HepG2 (cell line): Measurements from ENCODE around the gene CHST3. TPM values are rescaled to one million over a fixed set of nuclear protein-coding genes. Genes with fewer than 3 reads are reported as not detected.

Experiments
- ASH2L ChIP-seq: fragments of 300-600, 200-600 bp; sonication (generic); IDR thresholded peaks from 2 replicates; pipeline ENCODE4 v1.7.0; 2017; ENCODE audit warnings: low read depth, mild to moderate bottlenecking, moderate library complexity, mixed read lengths, low read length; ENCODE audit not compliant: insufficient read length
- CHD4 ChIP-seq: fragments of 200-600 bp; sonication (generic); IDR thresholded peaks from 2 replicates; pipeline ENCODE4 v1.7.0; 2017; ENCODE audit warnings: mild to moderate bottlenecking, low read length, borderline replicate concordance
- EP300 ChIP-seq, 3 experiments: sonication (generic) in 1 of 3; formaldehyde crosslinking in 1 of 3; IDR thresholded peaks; 2 replicates each; pipeline versions ENCODE4 v1.5.1 to v1.6.1; 2011 to 2020; ENCODE audit warnings: low read depth in 2 of 3, low read length in 2 of 3, borderline replicate concordance in 1 of 3, improper control_type of control experiment in 1 of 3, mild to moderate bottlenecking in 1 of 3, missing genetic modification reagents in 1 of 3, moderate library complexity in 1 of 3
- KAT7 ChIP-seq: IDR thresholded peaks from 2 replicates; pipeline ENCODE4 v1.6.1; 2018; ENCODE audit warnings: borderline replicate concordance, missing compliant biosample characterization
- MAFG ChIP-seq: sonication (generic); formaldehyde crosslinking; IDR thresholded peaks from 2 replicates; pipeline ENCODE4 v1.5.1; 2020; ENCODE audit warnings: mild to moderate bottlenecking, missing genetic modification reagents
- MIER2 ChIP-seq: IDR thresholded peaks from 2 replicates; pipeline ENCODE4 v1.6.1; 2016; ENCODE audit warnings: missing biosample characterization, missing genetic modification reagents
- MYC ChIP-seq: sonication (generic); formaldehyde crosslinking; IDR thresholded peaks from 2 replicates; pipeline ENCODE4 v1.9.0; 2021; ENCODE audit warnings: missing genetic modification reagents, borderline replicate concordance
- PHF21A ChIP-seq: sonication (generic); formaldehyde crosslinking; IDR thresholded peaks from 2 replicates; pipeline ENCODE4 v1.5.0; 2020; ENCODE audit warnings: mild to moderate bottlenecking, missing genetic modification reagents
- RARA ChIP-seq: IDR thresholded peaks from 2 replicates; pipeline ENCODE4 v1.6.1; 2016; ENCODE audit warnings: missing genetic modification reagents, missing compliant biosample characterization
- SNAPC2 ChIP-seq: sonication (generic); formaldehyde crosslinking; IDR thresholded peaks from 2 replicates; pipeline ENCODE4 v1.8.1; 2022; ENCODE audit warnings: mild to moderate bottlenecking, missing genetic modification reagents
- YEATS2 ChIP-seq: sonication (generic); formaldehyde crosslinking; IDR thresholded peaks from 2 replicates; pipeline ENCODE4 v1.4.0; 2020; ENCODE audit warnings: missing genetic modification reagents, borderline replicate concordance
- ZNF20 ChIP-seq: sonication (generic); formaldehyde crosslinking; IDR thresholded peaks from 2 replicates; pipeline ENCODE4 v1.4.0; 2020; ENCODE audit warnings: mild to moderate bottlenecking, moderate library complexity, missing genetic modification reagents
- ZNF205 ChIP-seq: IDR thresholded peaks from 2 replicates; pipeline ENCODE4 v1.6.1; 2018; ENCODE audit warnings: missing biosample characterization, missing genetic modification reagents
- ZNF292 ChIP-seq: sonication (generic); formaldehyde crosslinking; IDR thresholded peaks from 2 replicates; pipeline ENCODE4 v1.8.1; 2022; ENCODE audit warnings: mild to moderate bottlenecking, low read depth, missing genetic modification reagents, borderline replicate concordance
- ZNF451 ChIP-seq: sonication (generic); formaldehyde crosslinking; IDR thresholded peaks from 2 replicates; pipeline ENCODE4 v1.5.0; 2020; ENCODE audit warnings: mild to moderate bottlenecking, missing genetic modification reagents
- ZNF556 ChIP-seq: sonication (generic); formaldehyde crosslinking; IDR thresholded peaks from 2 replicates; pipeline ENCODE4 v1.4.0; 2020; ENCODE audit warnings: mild to moderate bottlenecking, missing genetic modification reagents, borderline replicate concordance
- polyA plus RNA-seq, 8 experiments: library from polyadenylated mRNA; depleted of rRNA in 3 of 8; stranded (reverse) in 7 of 8; unstranded in 1 of 8; fragments of >200 nt; fragmentation: Illumina TruSeq in 4 of 8; extraction: Trizol in 4 of 8; gene quantifications; 2 replicates each; pipeline versions ENCODE4 v1.2.1 to v1.2.3, GENCODE V29; 2011 to 2016; ENCODE audit warnings: low read depth in 4 of 8, missing spikeins in 1 of 8, mixed read lengths in 1 of 8; ENCODE audit not compliant: insufficient read depth in 1 of 8
- total RNA-seq, 5 experiments: library from RNA; depleted of rRNA; stranded (reverse); fragments of >200 nt; fragmentation: Illumina TruSeq; extraction: Trizol; gene quantifications; 2 replicates each; pipeline ENCODE4 v1.2.3, GENCODE V29; 2016; ENCODE audit warnings: low read depth in 1 of 5
- TF ChIP-seq, protein P1 (sequence below): sonication (generic); formaldehyde crosslinking; IDR thresholded peaks from 2 replicates; pipeline ENCODE4 v1.4.0; 2020; ENCODE audit warnings: missing genetic modification reagents
- TF ChIP-seq, protein P2 (sequence below): IDR thresholded peaks from 2 replicates; pipeline ENCODE4 v1.6.1; 2016; ENCODE audit warnings: control low read depth
- TF ChIP-seq, protein P3 (sequence below): sonication (generic); formaldehyde crosslinking; IDR thresholded peaks from 2 replicates; pipeline ENCODE4 v1.5.0; 2020; ENCODE audit warnings: mild to moderate bottlenecking, missing genetic modification reagents
- TF ChIP-seq, protein P4 (sequence below): sonication (generic); formaldehyde crosslinking; IDR thresholded peaks from 2 replicates; pipeline ENCODE4 v1.5.0; 2020; ENCODE audit warnings: mild to moderate bottlenecking, missing genetic modification reagents
- TF ChIP-seq, protein P5 (sequence below): sonication (generic); formaldehyde crosslinking; IDR thresholded peaks from 2 replicates; pipeline ENCODE4 v1.4.0; 2020; ENCODE audit warnings: missing genetic modification reagents

CHST3 gene
- total and polyA plus RNA-seq, 2 of the 13 experiments (the other 11 are each of a cell fraction or from before 2014, with no cell fraction given) = 7.2 to 18.7 TPM

DNA sequence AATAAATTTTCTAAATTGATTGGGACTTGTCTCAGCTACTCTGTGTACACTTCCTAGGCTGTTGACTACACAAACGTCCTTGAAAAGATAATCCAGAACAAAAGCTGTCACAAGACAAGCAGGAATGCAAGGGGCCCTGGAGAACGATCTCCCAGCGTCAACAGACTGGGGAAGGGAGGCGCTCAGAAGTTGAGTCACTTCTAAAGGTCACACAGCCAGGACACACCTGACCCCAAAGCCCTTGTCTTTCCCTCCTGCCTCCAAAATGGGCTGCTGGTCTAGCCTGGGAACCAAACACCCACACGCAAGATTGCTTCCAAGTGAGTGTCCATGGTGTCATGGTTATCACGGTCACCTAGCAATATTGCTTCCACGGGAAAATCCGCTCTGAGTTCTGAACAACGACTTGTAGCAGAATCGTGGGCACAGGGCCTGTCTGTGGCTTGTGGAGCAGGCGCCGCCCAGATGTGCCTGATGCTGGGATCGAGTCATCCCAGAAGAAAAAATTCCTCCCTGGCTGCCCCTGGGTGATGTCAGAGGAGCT is 74.3 kb downstream of the CHST3 start (continued):
- peak; percentile 88 for TF ChIP-seq RARA (CRISPR knock-in tag)
- peak; percentile 49; the same call in 1 of the 2 replicates for TF ChIP-seq ZNF205 (CRISPR knock-in tag)
- TF ChIP-seq, protein P1, sequence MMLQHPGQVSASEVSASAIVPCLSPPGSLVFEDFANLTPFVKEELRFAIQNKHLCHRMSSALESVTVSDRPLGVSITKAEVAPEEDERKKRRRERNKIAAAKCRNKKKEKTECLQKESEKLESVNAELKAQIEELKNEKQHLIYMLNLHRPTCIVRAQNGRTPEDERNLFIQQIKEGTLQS (CRISPR knock-in tag) = peak; percentile 79
- peak; percentile 88 for TF ChIP-seq CHD4
- no peak for TF ChIP-seq ZNF20 (CRISPR knock-in tag)
- TF ChIP-seq, protein P2, sequence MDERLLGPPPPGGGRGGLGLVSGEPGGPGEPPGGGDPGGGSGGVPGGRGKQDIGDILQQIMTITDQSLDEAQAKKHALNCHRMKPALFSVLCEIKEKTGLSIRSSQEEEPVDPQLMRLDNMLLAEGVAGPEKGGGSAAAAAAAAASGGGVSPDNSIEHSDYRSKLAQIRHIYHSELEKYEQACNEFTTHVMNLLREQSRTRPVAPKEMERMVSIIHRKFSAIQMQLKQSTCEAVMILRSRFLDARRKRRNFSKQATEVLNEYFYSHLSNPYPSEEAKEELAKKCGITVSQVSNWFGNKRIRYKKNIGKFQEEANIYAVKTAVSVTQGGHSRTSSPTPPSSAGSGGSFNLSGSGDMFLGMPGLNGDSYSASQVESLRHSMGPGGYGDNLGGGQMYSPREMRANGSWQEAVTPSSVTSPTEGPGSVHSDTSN (CRISPR knock-in tag) = peak; percentile 50; the same call in 1 of the 2 replicates
- 0 out of 2 replicates have a peak, but pooled peaks have one; percentile 57 for TF ChIP-seq ZNF451
- TF ChIP-seq ZNF556 (CRISPR knock-in tag) = no peak
- peak; percentile 75 to 96 for TF ChIP-seq EP300 (IDR thresholded peaks at IDR 0.05; ENCODE audit: low read depth in 2 of 2, low read length in 2 of 2)
- TF ChIP-seq EP300 (CRISPR knock-in tag; IDR thresholded peaks at IDR 0.05; ENCODE audit: borderline replicate concordance) = peak; percentile 93
- peak; percentile 32 for TF ChIP-seq ASH2L
- peak; percentile 73 for TF ChIP-seq PHF21A
- peak; percentile 79; the same call in 1 of the 2 replicates for TF ChIP-seq KAT7 (CRISPR knock-in tag)
- TF ChIP-seq, protein P3, sequence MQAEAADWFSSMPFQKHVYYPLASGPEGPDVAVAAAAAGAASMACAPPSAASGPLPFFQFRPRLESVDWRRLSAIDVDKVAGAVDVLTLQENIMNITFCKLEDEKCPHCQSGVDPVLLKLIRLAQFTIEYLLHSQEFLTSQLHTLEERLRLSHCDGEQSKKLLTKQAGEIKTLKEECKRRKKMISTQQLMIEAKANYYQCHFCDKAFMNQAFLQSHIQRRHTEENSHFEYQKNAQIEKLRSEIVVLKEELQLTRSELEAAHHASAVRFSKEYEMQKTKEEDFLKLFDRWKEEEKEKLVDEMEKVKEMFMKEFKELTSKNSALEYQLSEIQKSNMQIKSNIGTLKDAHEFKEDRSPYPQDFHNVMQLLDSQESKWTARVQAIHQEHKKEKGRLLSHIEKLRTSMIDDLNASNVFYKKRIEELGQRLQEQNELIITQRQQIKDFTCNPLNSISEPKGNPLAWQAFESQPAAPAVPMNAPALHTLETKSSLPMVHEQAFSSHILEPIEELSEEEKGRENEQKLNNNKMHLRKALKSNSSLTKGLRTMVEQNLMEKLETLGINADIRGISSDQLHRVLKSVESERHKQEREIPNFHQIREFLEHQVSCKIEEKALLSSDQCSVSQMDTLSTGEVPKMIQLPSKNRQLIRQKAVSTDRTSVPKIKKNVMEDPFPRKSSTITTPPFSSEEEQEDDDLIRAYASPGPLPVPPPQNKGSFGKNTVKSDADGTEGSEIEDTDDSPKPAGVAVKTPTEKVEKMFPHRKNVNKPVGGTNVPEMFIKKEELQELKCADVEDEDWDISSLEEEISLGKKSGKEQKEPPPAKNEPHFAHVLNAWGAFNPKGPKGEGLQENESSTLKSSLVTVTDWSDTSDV (CRISPR knock-in tag) = no peak
- TF ChIP-seq MYC (CRISPR knock-in tag) = peak; percentile 43; the same call in 1 of the 2 replicates
- 0 out of 2 replicates have a peak, but pooled peaks have one; percentile 42 for TF ChIP-seq SNAPC2
- no peak for TF ChIP-seq MIER2 (CRISPR knock-in tag)
- TF ChIP-seq ZNF292 = peak; percentile 69; the same call in 1 of the 2 replicates
- peak; percentile 68; the same call in 1 of the 2 replicates for TF ChIP-seq YEATS2 (CRISPR knock-in tag)
- TF ChIP-seq, protein P4, sequence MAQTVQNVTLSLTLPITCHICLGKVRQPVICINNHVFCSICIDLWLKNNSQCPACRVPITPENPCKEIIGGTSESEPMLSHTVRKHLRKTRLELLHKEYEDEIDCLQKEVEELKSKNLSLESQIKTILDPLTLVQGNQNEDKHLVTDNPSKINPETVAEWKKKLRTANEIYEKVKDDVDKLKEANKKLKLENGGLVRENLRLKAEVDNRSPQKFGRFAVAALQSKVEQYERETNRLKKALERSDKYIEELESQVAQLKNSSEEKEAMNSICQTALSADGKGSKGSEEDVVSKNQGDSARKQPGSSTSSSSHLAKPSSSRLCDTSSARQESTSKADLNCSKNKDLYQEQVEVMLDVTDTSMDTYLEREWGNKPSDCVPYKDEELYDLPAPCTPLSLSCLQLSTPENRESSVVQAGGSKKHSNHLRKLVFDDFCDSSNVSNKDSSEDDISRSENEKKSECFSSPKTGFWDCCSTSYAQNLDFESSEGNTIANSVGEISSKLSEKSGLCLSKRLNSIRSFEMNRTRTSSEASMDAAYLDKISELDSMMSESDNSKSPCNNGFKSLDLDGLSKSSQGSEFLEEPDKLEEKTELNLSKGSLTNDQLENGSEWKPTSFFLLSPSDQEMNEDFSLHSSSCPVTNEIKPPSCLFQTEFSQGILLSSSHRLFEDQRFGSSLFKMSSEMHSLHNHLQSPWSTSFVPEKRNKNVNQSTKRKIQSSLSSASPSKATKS (CRISPR knock-in tag) = no peak
- TF ChIP-seq, protein P5, sequence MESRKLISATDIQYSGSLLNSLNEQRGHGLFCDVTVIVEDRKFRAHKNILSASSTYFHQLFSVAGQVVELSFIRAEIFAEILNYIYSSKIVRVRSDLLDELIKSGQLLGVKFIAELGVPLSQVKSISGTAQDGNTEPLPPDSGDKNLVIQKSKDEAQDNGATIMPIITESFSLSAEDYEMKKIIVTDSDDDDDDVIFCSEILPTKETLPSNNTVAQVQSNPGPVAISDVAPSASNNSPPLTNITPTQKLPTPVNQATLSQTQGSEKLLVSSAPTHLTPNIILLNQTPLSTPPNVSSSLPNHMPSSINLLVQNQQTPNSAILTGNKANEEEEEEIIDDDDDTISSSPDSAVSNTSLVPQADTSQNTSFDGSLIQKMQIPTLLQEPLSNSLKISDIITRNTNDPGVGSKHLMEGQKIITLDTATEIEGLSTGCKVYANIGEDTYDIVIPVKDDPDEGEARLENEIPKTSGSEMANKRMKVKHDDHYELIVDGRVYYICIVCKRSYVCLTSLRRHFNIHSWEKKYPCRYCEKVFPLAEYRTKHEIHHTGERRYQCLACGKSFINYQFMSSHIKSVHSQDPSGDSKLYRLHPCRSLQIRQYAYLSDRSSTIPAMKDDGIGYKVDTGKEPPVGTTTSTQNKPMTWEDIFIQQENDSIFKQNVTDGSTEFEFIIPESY (CRISPR knock-in tag) = peak; percentile 65; the same call in 1 of the 2 replicates
- TF ChIP-seq MAFG = no peak
